GM06990 (cell line): ENCODE results near the gene CRABP1.

Experiments used
- DNase-seq: peaks from one replicate; pipeline ENCODE4 v3.0.0-alpha.2; 2011; ENCODE audit not compliant: insufficient read length; ENCODE audit errors: extremely low read depth
- H3K27me3 ChIP-seq: replicated peaks from 2 replicates; pipeline ENCODE4 v1.6.0; 2011; ENCODE audit warnings: low read length; ENCODE audit not compliant: control insufficient read depth, insufficient read depth
- H3K36me3 ChIP-seq: 2 replicates; pipeline ENCODE4 v1.5.1; 2011; ENCODE audit warnings: low read length; ENCODE audit not compliant: control insufficient read depth, insufficient read depth
- H3K4me3 ChIP-seq: replicated peaks from 2 replicates; pipeline ENCODE4 v1.5.1; 2011; ENCODE audit warnings: low read depth, mild to moderate bottlenecking, control low read depth, low read length
- CTCF ChIP-seq: IDR thresholded peaks from 2 replicates; pipeline ENCODE4 v1.5.1; 2011; ENCODE audit warnings: low read length, control low read depth, mild to moderate bottlenecking, inconsistent platforms; ENCODE audit not compliant: insufficient read depth, poor library complexity, severe bottlenecking

CRABP1 gene

GRCh38 chr15:78360958-78361718 is 21.0 kb downstream of the CRABP1 start:
- H3K4me3 ChIP-seq = no peak overlapping the region
- DNase-seq = no peak
- TF ChIP-seq CTCF = no peak
- H3K27me3 ChIP-seq = no peaks in the 10 kb centered on the region; the same call in 1 of the 2 replicates
- H3K36me3 ChIP-seq = no peaks in the 10 kb centered on the region

- H3K36me3 ChIP-seq = no peaks in the 10 kb centered on the region
- TF ChIP-seq CTCF = no peak
- no peak overlapping the region for H3K4me3 ChIP-seq
- no peaks in the 10 kb centered on the region; the same call in 1 of the 2 replicates for H3K27me3 ChIP-seq
- DNase-seq = no peak
Measured at GRCh38 chr15:78361771-78362506, 21.8 kb downstream of the CRABP1 start.

- TF ChIP-seq CTCF = no peak
- no peaks in the 10 kb centered on the region; the same call in 1 of the 2 replicates for H3K27me3 ChIP-seq
- no peak for DNase-seq
- no peak overlapping the region for H3K4me3 ChIP-seq
- H3K36me3 ChIP-seq = no peaks in the 10 kb centered on the region
Measured at GRCh38 chr15:78362716-78363380, 22.7 kb downstream of the CRABP1 start.

- Histone ChIP-seq H3K36me3 (no peaks in the 10 kb centered on the region), H3K27me3 (no peaks in the 10 kb centered on the region; the same call in 1 of the 2 replicates), H3K4me3 (no peak overlapping the region)
- no peak for TF ChIP-seq CTCF
- no peak for DNase-seq
Measured at GRCh38 chr15:78363381-78363734, 23.2 kb downstream of the CRABP1 start.

GRCh38 chr15:78364233-78364632 is 24.1 kb downstream of the CRABP1 start:
- DNase-seq = no peak
- H3K36me3 ChIP-seq = no peaks in the 10 kb centered on the region
- no peak for TF ChIP-seq CTCF
- H3K4me3 ChIP-seq = no peak overlapping the region
- no peaks in the 10 kb centered on the region; the same call in 1 of the 2 replicates for H3K27me3 ChIP-seq
